K562 (cell line): ENCODE data around the gene GALK2. TPM values are rescaled to one million over a fixed set of nuclear protein-coding genes. Genes with fewer than 3 reads are reported as not detected.

ENCODE experiments used
- ATAC-seq: fragments of 200-7000 bp; cut with Tn5 transposase; 3 replicates; pipeline ENCODE4 v1.9.1; 2020; ENCODE audit warnings: moderate library complexity
- BruUV-seq: library from RNA; stranded (reverse); fragments of 400-500 nt; replicated peaks from 2 replicates; lab custom pipeline; 2021; lab: Mats Ljungman, UMichigan
- CTCF ChIA-PET: fragments of 300-600 bp; formaldehyde crosslinking; extraction: SDS; loops from one replicate; lab custom pipeline; 2021; ENCODE audit warnings: low intra/inter-chr PET ratio; lab: Yijun Ruan, JAX
- POLR2A ChIA-PET: fragments of 300-600, 350-650 bp; sonication (Branson Sonifier 250); formaldehyde crosslinking; extraction: SDS; loops from one replicate; lab custom pipeline; 2021; ENCODE audit warnings: antibody characterized with exemption, inconsistent platforms; lab: Yijun Ruan, JAX
- DNase-seq, 4 experiments: peaks; one replicate each; pipeline versions ENCODE4 v3.0.0 to v3.0.0-alpha.2; 2011 to 2018; ENCODE audit warnings: low spot score in 3 of 4, mixed read lengths in 3 of 4; ENCODE audit errors: extremely low read depth in 1 of 4
- FAIRE-seq: peaks from 2 replicates; lab custom pipeline; 2011; peaks lifted over from hg19 to GRCh38; lab: Jason Lieb, UNC
- H2AFZ ChIP-seq: 2 replicates; pipeline ENCODE4 v1.6.0; 2011; ENCODE audit warnings: low read depth, low read length, control low read depth, inconsistent platforms
- H3K27ac ChIP-seq: fragments of 200-600 bp; 3 replicates; pipeline ENCODE4 v1.8.0; 2011; ENCODE audit warnings: low read depth, mild to moderate bottlenecking, control low read depth, inconsistent platforms, low read length, moderate library complexity, mixed read lengths; ENCODE audit errors: extremely low read depth
- H3K27me3 ChIP-seq, 2 experiments: fragments of 300-600 bp in 1 of 2; 2 replicates in 1 of 2; 3 replicates in 1 of 2; pipeline versions ENCODE4 v1.6.0 to v1.8.0; 2011; ENCODE audit warnings: inconsistent platforms in 2 of 2, low read length in 2 of 2, mild to moderate bottlenecking in 1 of 2, mixed read lengths in 1 of 2, moderate library complexity in 1 of 2; ENCODE audit not compliant: control insufficient read depth in 2 of 2, insufficient read depth in 2 of 2
- H3K36me3 ChIP-seq: fragments of 300-600 bp; 3 replicates; pipeline ENCODE4 v1.8.0; 2011; ENCODE audit warnings: mild to moderate bottlenecking, low read length, inconsistent platforms; ENCODE audit not compliant: control insufficient read depth, insufficient read depth
- H3K4me1 ChIP-seq, 2 experiments: fragments of 200-600 bp in 1 of 2; replicated peaks in 1 of 2; 2 replicates in 1 of 2; 3 replicates in 1 of 2; pipeline versions ENCODE4 v1.5.1 to v1.8.0; 2011; ENCODE audit warnings: inconsistent platforms in 2 of 2, low read length in 2 of 2, mild to moderate bottlenecking in 1 of 2, mixed read lengths in 1 of 2, moderate library complexity in 1 of 2; ENCODE audit not compliant: control insufficient read depth in 2 of 2, insufficient read depth in 2 of 2
- H3K4me2 ChIP-seq: 2 replicates; pipeline ENCODE4 v1.6.1; 2011; ENCODE audit warnings: low read length, control low read depth, inconsistent platforms, mixed read lengths; ENCODE audit not compliant: insufficient read depth
- H3K4me3 ChIP-seq: fragments of 200-600 bp; sonication (generic), shearing (Covaris generic); 2 replicates; pipeline ENCODE4 v1.5.1; 2016; ENCODE audit warnings: control low read depth, inconsistent platforms
- H3K79me2 ChIP-seq: fragments of 200-600 bp; 3 replicates; pipeline ENCODE4 v1.8.0; 2011; ENCODE audit warnings: low read length, inconsistent platforms; ENCODE audit not compliant: control insufficient read depth, insufficient read depth
- H3K9ac ChIP-seq, 2 experiments: 2 replicates each; pipeline versions ENCODE4 v1.6.0 to v1.6.1; 2011; ENCODE audit warnings: low read depth in 2 of 2, low read length in 2 of 2, control low read depth in 1 of 2, inconsistent platforms in 1 of 2, mild to moderate bottlenecking in 1 of 2, mixed read lengths in 1 of 2; ENCODE audit not compliant: insufficient read depth in 1 of 2
- H3K9me1 ChIP-seq: one replicate; pipeline ENCODE4 v1.6.0; 2011; ENCODE audit warnings: inconsistent platforms, mild to moderate bottlenecking, low read length, moderate library complexity; ENCODE audit not compliant: control insufficient read depth, insufficient read depth
- H3K9me3 ChIP-seq: replicated peaks from 2 replicates; pipeline ENCODE4 v1.5.1; 2011; ENCODE audit warnings: low read depth, low read length, inconsistent platforms; ENCODE audit not compliant: control insufficient read depth, insufficient read depth
- H4K20me1 ChIP-seq: replicated peaks from 2 replicates; pipeline ENCODE4 v1.6.1; 2011; ENCODE audit warnings: low read length, inconsistent platforms, mixed read lengths; ENCODE audit not compliant: control insufficient read depth, insufficient read depth
- POLR2AphosphoS2 ChIP-seq: IDR thresholded peaks from 2 replicates; pipeline ENCODE4 v1.6.1; 2012; ENCODE audit warnings: low read length, improper control_type of control experiment
- SIRT6 ChIP-seq: IDR thresholded peaks from one replicate; pipeline ENCODE4 v1.6.1; 2012; ENCODE audit warnings: low read depth, mild to moderate bottlenecking, control low read depth, inconsistent platforms, low read length, moderate library complexity
- ZNF197 ChIP-seq: fragments of 200-800 bp; sonication (Bioruptor generic); IDR thresholded peaks from 2 replicates; pipeline ENCODE4 v1.6.1; 2016; ENCODE audit warnings: low read depth, missing genetic modification characterization, missing compliant biosample characterization
- WGBS: fragments of 100-300 bp; shearing (Covaris generic); methylation state at CpG from one replicate; pipeline ENCODE4 v1.1.6; 2016; ENCODE audit warnings: low coverage, mixed read lengths; ENCODE audit not compliant: insufficient coverage; ENCODE audit errors: missing lambda C conversion rate; 5-methylcytosine and 5-hydroxymethylcytosine counted together
- in situ Hi-C: fragments of 300-500 bp; cut with MboI; formaldehyde crosslinking; loops from 4 replicates; pipeline ENCODE4 v1.15.0; 2018; ENCODE audit warnings: inconsistent platforms, mixed read lengths
- intact Hi-C: fragments of 100-400 bp; cut with micrococcal nuclease; formaldehyde crosslinking; loops from 2 replicates; pipeline ENCODE4 v1.14.2; 2022
- polyA plus RNA-seq, 8 experiments: library from polyadenylated mRNA; depleted of rRNA in 4 of 8; stranded (reverse) in 5 of 8; unstranded in 3 of 8; fragments of >200 nt; fragmentation: Nextera tagmentation in 2 of 8; fragmentation: Illumina TruSeq in 1 of 8; extraction: Ambion mirVana in 2 of 8; extraction: Trizol in 1 of 8; gene quantifications; 2 replicates each; pipeline versions ENCODE4 v1.2.1 to v1.2.3, GENCODE V29; 2011 to 2014; ENCODE audit warnings: inconsistent platforms in 1 of 8, missing spikeins in 1 of 8
- total RNA-seq, 7 experiments: library from RNA; depleted of rRNA in 6 of 7; stranded (reverse); fragments of >200 nt in 6 of 7; fragmentation: Illumina TruSeq in 2 of 7; extraction: Trizol in 2 of 7; gene quantifications; 2 replicates each; pipeline versions ENCODE4 v1.2.1 to v1.2.3, GENCODE V29; 2011 to 2021; ENCODE audit warnings: low replicate concordance in 1 of 7

Gene GALK2
- total and polyA plus RNA-seq, 9 of the 15 experiments (the other 6 are each of a cell fraction or from before 2014, with no cell fraction given): 32.8 to 82.0 (median 54.4) TPM

- WGBS: 60% methylated on average over 1 of the region's 1 CpG
- intact Hi-C loops: loop anchor here (5.0 kb wide), 2 partner anchors 101 to 166 kb away; partner anchors contain the start of gene SECISBP2L
- H2AFZ ChIP-seq: no peak overlapping the region
- CTCF ChIA-PET: no interaction called here
- no peak overlapping the region for H3K27ac ChIP-seq
- H3K36me3 ChIP-seq: peaks cover 52% of the 10 kb centered on the region
- H3K79me2 ChIP-seq: peaks cover 95% of the 10 kb centered on the region
- H3K27me3 ChIP-seq: no peaks in the 10 kb centered on the region
- TF ChIP-seq ZNF197 (CRISPR knock-in tag): no peak
- TF ChIP-seq, all 486 proteins: peak for 0
- POLR2A ChIA-PET: interaction anchor here (1.3 kb wide), 1 partner anchor 22 kb away, joined by 5 read pairs; the partner anchor contains the start of gene GALK2
- Histone ChIP-seq H3K9me3 (no peaks in the 10 kb centered on the region), H4K20me1 (peaks cover 19% of the 10 kb centered on the region), H3K4me2 (no peak overlapping the region), H3K4me3 (no peak overlapping the region), H3K9me1 (no peaks in the 10 kb centered on the region), H3K9ac (no peak overlapping the region), H3K4me1 (peaks cover 0 to 5% of the 10 kb centered on the region in 2 experiments; a peak in 3 of 5 replicates)
- BruUV-seq: no TSS peak
- ATAC-seq: no peak
- DNase-seq: no peak
- FAIRE-seq: no peak
- in situ Hi-C loops: no loop called here
Measured at GRCh38 chr15:49148298-49148697, 21.7 kb upstream of the GALK2 start.

- Histone ChIP-seq H3K27me3 (no peaks in the 10 kb centered on the region), H2AFZ (no peak overlapping the region), H3K9me1 (no peaks in the 10 kb centered on the region), H3K79me2 (peaks cover 98% of the 10 kb centered on the region), H3K4me3 (no peak overlapping the region), H3K9ac (no peak overlapping the region), H3K36me3 (peaks cover 49% of the 10 kb centered on the region), H3K4me1 (peaks cover 0 to 5% of the 10 kb centered on the region in 2 experiments; a peak in 3 of 5 replicates)
- ATAC-seq (no peak), FAIRE-seq (no peak)
- no TSS peak for BruUV-seq
- TF ChIP-seq SIRT6: no peak
- no peak for TF ChIP-seq POLR2AphosphoS2
- TF ChIP-seq, all 486 proteins: peak for 0
- WGBS: 81% methylated on average over 1 of the region's 1 CpG
- no peak for DNase-seq
- Histone ChIP-seq H3K27ac (no peak overlapping the region), H4K20me1 (peaks cover 21% of the 10 kb centered on the region), H3K4me2 (no peak overlapping the region), H3K9me3 (no peaks in the 10 kb centered on the region)
- in situ Hi-C loops: no loop called here
- intact Hi-C loops: loop anchor here (5.0 kb wide), 2 partner anchors 101 to 166 kb away; partner anchors contain the start of gene SECISBP2L
- CTCF ChIA-PET: no interaction called here
- POLR2A ChIA-PET: interaction anchor here (1.3 kb wide), 1 partner anchor 21 kb away, joined by 5 read pairs; the partner anchor contains the start of gene GALK2
Measured at GRCh38 chr15:49148727-49149126, 21.3 kb upstream of the GALK2 start.
